HepG2 (cell line): ENCODE data around the gene CASKIN2. TPM values are rescaled to one million over a fixed set of nuclear protein-coding genes. Genes with fewer than 3 reads are reported as not detected.

Source experiments
- E2F2 ChIP-seq: sonication (generic); formaldehyde crosslinking; IDR thresholded peaks from 2 replicates; pipeline ENCODE4 v1.4.0; 2020; ENCODE audit warnings: missing genetic modification reagents, borderline replicate concordance
- FOXM1 ChIP-seq: sonication (generic); formaldehyde crosslinking; IDR thresholded peaks from 2 replicates; pipeline ENCODE4 v1.5.0; 2020; ENCODE audit warnings: missing genetic modification reagents
- MTF1 ChIP-seq: sonication (generic); formaldehyde crosslinking; IDR thresholded peaks from 2 replicates; pipeline ENCODE4 v1.5.0; 2020; ENCODE audit warnings: missing genetic modification reagents
- NR0B2 ChIP-seq: sonication (generic); formaldehyde crosslinking; IDR thresholded peaks from 2 replicates; pipeline ENCODE4 v1.4.0; 2020; ENCODE audit warnings: mild to moderate bottlenecking, missing genetic modification reagents
- PCBP2 ChIP-seq: fragments of 200-400 bp; formaldehyde crosslinking; optimal IDR thresholded peaks from 2 replicates; pipeline ENCODE3; 2018; ENCODE audit warnings: low read length, low read depth; ENCODE audit not compliant: poor library complexity, severe bottlenecking
- POGK ChIP-seq: sonication (generic); formaldehyde crosslinking; conservative IDR thresholded peaks from 2 replicates; pipeline ENCODE4 v1.8.0; 2022; ENCODE audit warnings: mild to moderate bottlenecking, moderate library complexity, missing genetic modification reagents
- SP5 ChIP-seq: IDR thresholded peaks from 2 replicates; pipeline ENCODE4 v1.6.1; 2016; ENCODE audit warnings: low read depth, borderline replicate concordance
- SUZ12 ChIP-seq: fragments of 150-350 bp; IDR thresholded peaks from 2 replicates; pipeline ENCODE4 v1.6.1; 2014; ENCODE audit warnings: low read depth, low read length
- TBX3 ChIP-seq: fragments of 450-650 bp; IDR thresholded peaks from 2 replicates; pipeline ENCODE4 v1.6.1; 2017; ENCODE audit warnings: antibody characterized with exemption, mild to moderate bottlenecking, inconsistent platforms, borderline replicate concordance
- TRIM22 ChIP-seq: fragments of 450-650 bp; IDR thresholded peaks from 2 replicates; pipeline ENCODE4 v1.6.1; 2017
- ZHX1 ChIP-seq: sonication (generic); formaldehyde crosslinking; IDR thresholded peaks from 2 replicates; pipeline ENCODE4 v1.8.1; 2022; ENCODE audit warnings: low read depth, mild to moderate bottlenecking, missing genetic modification reagents
- ZNF124 ChIP-seq: sonication (generic); formaldehyde crosslinking; IDR thresholded peaks from 2 replicates; pipeline ENCODE4 v1.4.0; 2020; ENCODE audit warnings: missing genetic modification reagents
- ZNF292 ChIP-seq: sonication (generic); formaldehyde crosslinking; IDR thresholded peaks from 2 replicates; pipeline ENCODE4 v1.8.1; 2022; ENCODE audit warnings: mild to moderate bottlenecking, low read depth, missing genetic modification reagents, borderline replicate concordance
- ZNF350 ChIP-seq: sonication (generic); formaldehyde crosslinking; IDR thresholded peaks from 2 replicates; pipeline ENCODE4 v1.4.0; 2020; ENCODE audit warnings: mild to moderate bottlenecking, low read depth, missing genetic modification reagents, borderline replicate concordance
- ZNF382 ChIP-seq: sonication (generic); formaldehyde crosslinking; IDR thresholded peaks from 2 replicates; pipeline ENCODE4 v1.5.0; 2020; ENCODE audit warnings: missing genetic modification reagents, mild to moderate bottlenecking, borderline replicate concordance
- ZNF414 ChIP-seq: sonication (generic); formaldehyde crosslinking; IDR thresholded peaks from 2 replicates; pipeline ENCODE4 v1.5.0; 2020; ENCODE audit warnings: missing genetic modification reagents
- ZNF639 ChIP-seq: conservative IDR thresholded peaks from 2 replicates; pipeline ENCODE4 v1.6.1; 2018; ENCODE audit warnings: missing genetic modification reagents
- polyA plus RNA-seq, 8 experiments: library from polyadenylated mRNA; depleted of rRNA in 3 of 8; stranded (reverse) in 7 of 8; unstranded in 1 of 8; fragments of >200 nt; fragmentation: Illumina TruSeq in 4 of 8; extraction: Trizol in 4 of 8; gene quantifications; 2 replicates each; pipeline versions ENCODE4 v1.2.1 to v1.2.3, GENCODE V29; 2011 to 2016; ENCODE audit warnings: low read depth in 4 of 8, missing spikeins in 1 of 8, mixed read lengths in 1 of 8; ENCODE audit not compliant: insufficient read depth in 1 of 8
- total RNA-seq, 5 experiments: library from RNA; depleted of rRNA; stranded (reverse); fragments of >200 nt; fragmentation: Illumina TruSeq; extraction: Trizol; gene quantifications; 2 replicates each; pipeline ENCODE4 v1.2.3, GENCODE V29; 2016; ENCODE audit warnings: low read depth in 1 of 5

Gene CASKIN2
- total and polyA plus RNA-seq, 2 of the 13 experiments (the other 11 are each of a cell fraction or from before 2014, with no cell fraction given), result 5.2 to 7.8 TPM

- peak; percentile 83; the same call in 1 of the 2 replicates for TF ChIP-seq ZHX1 (CRISPR knock-in tag)
- peak; percentile 89; the same call in 1 of the 2 replicates for TF ChIP-seq ZNF124 (CRISPR knock-in tag)
- TF ChIP-seq SP5 (CRISPR knock-in tag), result peak; percentile 99
- TF ChIP-seq E2F2 (CRISPR knock-in tag), result peak; percentile 77; the same call in 1 of the 2 replicates
- TF ChIP-seq PCBP2, result no peak
- peak; percentile 99 for TF ChIP-seq TBX3
- TF ChIP-seq ZNF292 (CRISPR knock-in tag), result peak; percentile 94
- peak; percentile 85 for TF ChIP-seq ZNF639 (CRISPR knock-in tag)
- TF ChIP-seq ZNF414 (CRISPR knock-in tag), result peak; percentile 85
- TF ChIP-seq NR0B2, result no peak; the same call in none of the 2 replicates
- TF ChIP-seq MTF1 (CRISPR knock-in tag), result no peak
- no peak for TF ChIP-seq SUZ12
- no peak for TF ChIP-seq ZNF382 (CRISPR knock-in tag)
- peak; percentile 95 for TF ChIP-seq POGK
- no peak for TF ChIP-seq FOXM1 (CRISPR knock-in tag)
- TF ChIP-seq TRIM22, result no peak
- TF ChIP-seq ZNF350 (CRISPR knock-in tag), result peak; percentile 83
Measured at GRCh38 chr17:75511610-75512575, 3.4 kb downstream of the CASKIN2 start (continued).
